HAP-1 (cell line): ENCODE results near the gene KIFAP3.
"Not testable (repeated sequence)": the region's sequence is repeated elsewhere in the genome, so short reads cannot be mapped to it uniquely, and the experiment has no call there.

Source experiments
- DNase-seq, 2 experiments: peaks; one replicate each; pipeline ENCODE4 v3.0.0-alpha.2; 2016 to 2020; ENCODE audit warnings: low spot score in 2 of 2
- H3K27me3 ChIP-seq: fragments of 250-450 bp; sonication (Bioruptor Pico); 2 replicates; pipeline ENCODE4 v1.5.1; 2020; ENCODE audit warnings: low read depth, mild to moderate bottlenecking, moderate library complexity
- H3K36me3 ChIP-seq: fragments of 250-450 bp; sonication (Bioruptor Pico); replicated peaks from 2 replicates; pipeline ENCODE4 v1.5.1; 2020; ENCODE audit warnings: mild to moderate bottlenecking
- H3K4me1 ChIP-seq: fragments of 250-450 bp; sonication (Bioruptor Pico); 2 replicates; pipeline ENCODE4 v1.5.1; 2020; ENCODE audit warnings: mild to moderate bottlenecking
- H3K4me3 ChIP-seq: fragments of 250-450 bp; sonication (Bioruptor Pico); 2 replicates; pipeline ENCODE4 v1.5.1; 2020; ENCODE audit warnings: mild to moderate bottlenecking, moderate library complexity
- H3K9me3 ChIP-seq: fragments of 250-450 bp; sonication (Bioruptor Pico); 2 replicates; pipeline ENCODE4 v1.5.1; 2020; ENCODE audit warnings: mild to moderate bottlenecking, moderate library complexity
- in situ Hi-C: fragments of 300-500 bp; cut with MboI; formaldehyde crosslinking; loops from 3 replicates; pipeline ENCODE4 v1.14.3; 2020; ENCODE audit warnings: low sequenced_read_pairs, inconsistent platforms, mixed read lengths

The KIFAP3 gene

GRCh38 chr1:169943963-169944526 is 130.4 kb downstream of the KIFAP3 start:
- DNase-seq = no peak
- in situ Hi-C loops = no loop called here
- Histone ChIP-seq H3K27me3 (no peaks in the 10 kb centered on the region), H3K36me3 (no peaks in the 10 kb centered on the region), H3K4me3 (no peak overlapping the region), H3K9me3 (no peaks in the 10 kb centered on the region), H3K4me1 (peaks cover 5% of the 10 kb centered on the region; the same call in 1 of the 2 replicates)

- no peaks in the 10 kb centered on the region for H3K27me3 ChIP-seq
- H3K36me3 ChIP-seq = no peaks in the 10 kb centered on the region
- H3K4me1 ChIP-seq = peaks cover 5% of the 10 kb centered on the region; the same call in 1 of the 2 replicates
- in situ Hi-C loops = no loop called here
- peak in 1 of 2 experiments; percentile 46 for DNase-seq
- no peak overlapping the region for H3K4me3 ChIP-seq
- H3K9me3 ChIP-seq = no peaks in the 10 kb centered on the region
Measured at GRCh38 chr1:169941982-169942830, 132.3 kb downstream of the KIFAP3 start.

- peak in 1 of 2 experiments; percentile 20 for DNase-seq
- H3K36me3 ChIP-seq = no peaks in the 10 kb centered on the region
- H3K9me3 ChIP-seq = no peaks in the 10 kb centered on the region
- H3K4me1 ChIP-seq = 0 out of 2 replicates have a peak, but pooled peaks cover 2% of the 10 kb centered on the region
- no peaks in the 10 kb centered on the region for H3K27me3 ChIP-seq
- in situ Hi-C loops = no loop called here
- H3K4me3 ChIP-seq = no peak overlapping the region
Measured at GRCh38 chr1:169933984-169934725, 140.3 kb downstream of the KIFAP3 start.

- in situ Hi-C loops = no loop called here
- DNase-seq = no peak
- H3K4me1 ChIP-seq = 0 out of 2 replicates have a peak, but pooled peaks cover 2% of the 10 kb centered on the region
- H3K36me3 ChIP-seq = no peaks in the 10 kb centered on the region
- no peak overlapping the region for H3K4me3 ChIP-seq
- H3K9me3 ChIP-seq = no peaks in the 10 kb centered on the region
- no peaks in the 10 kb centered on the region for H3K27me3 ChIP-seq
Measured at GRCh38 chr1:169931795-169932231, 142.7 kb downstream of the KIFAP3 start.

- in situ Hi-C loops = no loop called here
- no peaks in the 10 kb centered on the region for H3K9me3 ChIP-seq
- H3K4me3 ChIP-seq = no peak overlapping the region
- no peaks in the 10 kb centered on the region for H3K27me3 ChIP-seq
- no peak for DNase-seq
- no peaks in the 10 kb centered on the region for H3K36me3 ChIP-seq
- H3K4me1 ChIP-seq = no peaks in the 10 kb centered on the region
Measured at GRCh38 chr1:169929210-169929526, 145.3 kb downstream of the KIFAP3 start.

GRCh38 chr1:169928438-169929209 is 145.9 kb downstream of the KIFAP3 start:
- H3K36me3 ChIP-seq = no peaks in the 10 kb centered on the region
- H3K27me3 ChIP-seq = no peaks in the 10 kb centered on the region
- in situ Hi-C loops = no loop called here
- no peaks in the 10 kb centered on the region for H3K4me1 ChIP-seq
- H3K4me3 ChIP-seq = no peak overlapping the region
- H3K9me3 ChIP-seq = no peaks in the 10 kb centered on the region
- DNase-seq = peak in 1 of 2 experiments; percentile 74

GRCh38 chr1:169925505-169926482 is 148.7 kb downstream of the KIFAP3 start:
- no peak for DNase-seq
- Histone ChIP-seq H3K36me3 (no peaks in the 10 kb centered on the region), H3K9me3 (no peaks in the 10 kb centered on the region), H3K4me1 (no peaks in the 10 kb centered on the region), H3K4me3 (no peak overlapping the region), H3K27me3 (no peaks in the 10 kb centered on the region)
- in situ Hi-C loops = no loop called here

- in situ Hi-C loops = no loop called here
- Histone ChIP-seq H3K4me1 (no peaks in the 10 kb centered on the region), H3K36me3 (no peaks in the 10 kb centered on the region), H3K4me3 (no peak overlapping the region), H3K9me3 (no peaks in the 10 kb centered on the region), H3K27me3 (no peaks in the 10 kb centered on the region)
- no peak for DNase-seq
Measured at GRCh38 chr1:169924829-169925228, 149.7 kb downstream of the KIFAP3 start.

- no peaks in the 10 kb centered on the region for H3K9me3 ChIP-seq
- in situ Hi-C loops = no loop called here
- H3K36me3 ChIP-seq = no peaks in the 10 kb centered on the region
- H3K4me3 ChIP-seq = no peak overlapping the region
- H3K27me3 ChIP-seq = no peaks in the 10 kb centered on the region
- H3K4me1 ChIP-seq = no peaks in the 10 kb centered on the region
- DNase-seq = no peak
Measured at GRCh38 chr1:169924063-169924462, 150.4 kb downstream of the KIFAP3 start.

- H3K27me3 ChIP-seq = no peaks in the 10 kb centered on the region
- in situ Hi-C loops = no loop called here
- no peaks in the 10 kb centered on the region for H3K9me3 ChIP-seq
- H3K4me3 ChIP-seq = no peak overlapping the region
- no peak for DNase-seq
- H3K36me3 ChIP-seq = no peaks in the 10 kb centered on the region
- H3K4me1 ChIP-seq = no peaks in the 10 kb centered on the region
Measured at GRCh38 chr1:169921080-169921479, 153.4 kb downstream of the KIFAP3 start.

GRCh38 chr1:169918927-169919326 is 155.6 kb downstream of the KIFAP3 start:
- no peaks in the 10 kb centered on the region for H3K9me3 ChIP-seq
- in situ Hi-C loops = no loop called here

GRCh38 chr1:169918220-169918619 is 156.3 kb downstream of the KIFAP3 start:
- H3K36me3 ChIP-seq, H3K4me3 ChIP-seq, H3K9me3 ChIP-seq, DNase-seq, H3K4me1 ChIP-seq, in situ Hi-C loops, H3K27me3 ChIP-seq: not testable (repeated sequence)

More at GRCh38 chr1:169918927-169919326, 155.6 kb downstream of the KIFAP3 start:
- no peaks in the 10 kb centered on the region for H3K27me3 ChIP-seq
- no peaks in the 10 kb centered on the region for H3K36me3 ChIP-seq
- no peaks in the 10 kb centered on the region for H3K4me1 ChIP-seq
- H3K4me3 ChIP-seq = no peak overlapping the region
- DNase-seq = no peak
